CD4-positive, alpha-beta T cell (primary cell): ENCODE data around the gene OCIAD2. TPM values are rescaled to one million over a fixed set of nuclear protein-coding genes. Genes with fewer than 3 reads are reported as not detected.

Experiments
- ATAC-seq: fragments of 200-7000 bp; cut with Tn5 transposase; one replicate; pipeline ENCODE4 v1.10.0; 2022; ENCODE audit warnings: mild to moderate bottlenecking; ENCODE audit not compliant: poor library complexity
- CTCF ChIA-PET: fragments of 350-600 bp; sonication (Branson Sonifier 250); formaldehyde crosslinking; loops from one replicate; lab custom pipeline; 2021; ENCODE audit warnings: antibody characterized with exemption, inconsistent platforms; lab: Charles Lee
- POLR2A ChIA-PET: fragments of 350-600 bp; sonication (Branson Sonifier 250); formaldehyde crosslinking; loops from one replicate; lab custom pipeline; 2021; ENCODE audit warnings: antibody characterized with exemption, inconsistent platforms; lab: Charles Lee
- DNase-seq, 14 experiments: peaks; one replicate each; pipeline ENCODE4 v3.0.0-alpha.2; 2013 to 2020; ENCODE audit warnings: mixed read lengths in 2 of 14
- H3K27ac ChIP-seq, 2 donors: one replicate each; pipeline versions ENCODE4 v1.5.1 to v1.7.0; 2013; ENCODE audit warnings: low read length in 2 of 2, low read depth in 1 of 2, mild to moderate bottlenecking in 1 of 2
- H3K27me3 ChIP-seq, 2 experiments: 1 replicate in 1 of 2; 2 replicates in 1 of 2; pipeline versions ENCODE4 v1.6.1 to v1.7.0; 2013; ENCODE audit warnings: low read length in 2 of 2, control low read depth in 1 of 2, mild to moderate bottlenecking in 1 of 2, moderate library complexity in 1 of 2; ENCODE audit not compliant: insufficient read depth in 2 of 2, control insufficient read depth in 1 of 2
- H3K36me3 ChIP-seq: one replicate; pipeline ENCODE4 v1.6.1; 2013; ENCODE audit warnings: low read length, control low read depth; ENCODE audit not compliant: insufficient read depth
- H3K4me1 ChIP-seq: one replicate; pipeline ENCODE4 v1.6.1; 2013; ENCODE audit warnings: low read length, control low read depth; ENCODE audit not compliant: insufficient read depth
- H3K4me3 ChIP-seq: one replicate; pipeline ENCODE4 v1.5.1; 2013; ENCODE audit warnings: mild to moderate bottlenecking, low read length, moderate library complexity
- H3K9me3 ChIP-seq, 2 experiments: 1 replicate in 1 of 2; 2 replicates in 1 of 2; pipeline versions ENCODE4 v1.6.1 to v1.7.0; 2013; ENCODE audit warnings: low read length in 2 of 2, mild to moderate bottlenecking in 2 of 2, control low read depth in 1 of 2, moderate library complexity in 1 of 2; ENCODE audit not compliant: control insufficient read depth in 1 of 2, insufficient read depth in 1 of 2
- H3K27ac Mint-ChIP-seq: one replicate; pipeline ENCODE4 v1.8.0; 2020; ENCODE audit warnings: mixed read lengths
- H3K27me3 Mint-ChIP-seq: one replicate; pipeline ENCODE4 v1.8.0; 2021; ENCODE audit warnings: mixed read lengths
- H3K36me3 Mint-ChIP-seq: one replicate; pipeline ENCODE4 v1.8.0; 2021; ENCODE audit warnings: low read depth, mixed read lengths
- H3K4me1 Mint-ChIP-seq: one replicate; pipeline ENCODE4 v1.8.0; 2021; ENCODE audit warnings: low read depth, mixed read lengths
- H3K4me3 Mint-ChIP-seq: one replicate; pipeline ENCODE4 v1.8.0; 2020; ENCODE audit warnings: mild to moderate bottlenecking, mixed read lengths
- H3K9me3 Mint-ChIP-seq: one replicate; pipeline ENCODE4 v1.8.0; 2020; ENCODE audit warnings: mixed read lengths
- CTCF ChIP-seq: fragments of 200-600 bp; IDR thresholded peaks from one replicate; pipeline ENCODE4 v1.8.0; 2022; ENCODE audit warnings: antibody characterized with exemption, mild to moderate bottlenecking
- intact Hi-C, 2 experiments: fragments of 100-400 bp; cut with DNase I in 1 of 2; cut with micrococcal nuclease in 1 of 2; formaldehyde crosslinking; loops; one replicate each; pipeline versions ENCODE4 v1.15.1 to v1.9.0; 2023 to 2025; cut with DNase I, micrococcal nuclease
- total RNA-seq, 174 experiments: library from RNA in 2 of 174; stranded (reverse) in 2 of 174; gene quantifications; one replicate each; pipeline ENCODE4 v1.2.3 and lab custom pipeline; 2021 to 2026

OCIAD2 gene
- total RNA-seq, 2 experiments from 2014 or later, result 77.0 to 91.1 TPM

GRCh38 chr4:48858130-48858529 is 48.4 kb downstream of the OCIAD2 start:
- Histone ChIP-seq H3K36me3 (peaks cover 38% of the 10 kb centered on the region), H3K27me3 (no peaks in the 10 kb centered on the region), H3K27ac (no peak overlapping the region), H3K4me1 (no peaks in the 10 kb centered on the region), H3K9me3 (no peaks in the 10 kb centered on the region), H3K4me3 (no peak overlapping the region)
- no peak for TF ChIP-seq CTCF
- ChIA-PET CTCF (no interaction called here), POLR2A (no interaction called here)
- H3K4me1 Mint-ChIP-seq, result no peaks in the 10 kb centered on the region
- ATAC-seq (no peak), DNase-seq (no peak)
- no peaks in the 10 kb centered on the region for H3K27me3 Mint-ChIP-seq
- H3K9me3 Mint-ChIP-seq, result no peaks in the 10 kb centered on the region
- no peak overlapping the region for H3K27ac Mint-ChIP-seq
- H3K36me3 Mint-ChIP-seq, result peaks cover 73% of the 10 kb centered on the region
- no peak overlapping the region for H3K4me3 Mint-ChIP-seq
- intact Hi-C loops, result no loop called here

GRCh38 chr4:48854982-48855381 is 51.6 kb downstream of the OCIAD2 start:
- DNase-seq, result no peak
- intact Hi-C loops, result loop anchor here in 1 of 2 experiments (5.0 kb wide), 1 partner anchor 47 kb away; no protein-coding TSS in a partner anchor
- POLR2A ChIA-PET, result no interaction called here

GRCh38 chr4:48854395-48854683 is 52.2 kb downstream of the OCIAD2 start:
- Mint-ChIP-seq H3K27me3 (no peaks in the 10 kb centered on the region), H3K4me1 (no peaks in the 10 kb centered on the region), H3K27ac (no peak overlapping the region), H3K4me3 (no peak overlapping the region), H3K36me3 (peaks cover 83% of the 10 kb centered on the region), H3K9me3 (no peaks in the 10 kb centered on the region)
- H3K36me3 ChIP-seq, result peaks cover 62% of the 10 kb centered on the region
- TF ChIP-seq CTCF, result no peak
- no peaks in the 10 kb centered on the region for H3K27me3 ChIP-seq
- no peak for DNase-seq
- H3K27ac ChIP-seq, result no peak overlapping the region
- ChIA-PET CTCF (no interaction called here), POLR2A (no interaction called here)
- H3K9me3 ChIP-seq, result no peaks in the 10 kb centered on the region
- no peak overlapping the region for H3K4me3 ChIP-seq
- ATAC-seq, result no peak
- no peaks in the 10 kb centered on the region for H3K4me1 ChIP-seq
- intact Hi-C loops, result loop anchor here in 1 of 2 experiments (5.0 kb wide), 1 partner anchor 48 kb away; no protein-coding TSS in a partner anchor

More at GRCh38 chr4:48854982-48855381, 51.6 kb downstream of the OCIAD2 start:
- peaks cover 56% of the 10 kb centered on the region for H3K36me3 ChIP-seq
- Mint-ChIP-seq H3K4me1 (no peaks in the 10 kb centered on the region), H3K4me3 (no peak overlapping the region), H3K27me3 (no peaks in the 10 kb centered on the region), H3K9me3 (no peaks in the 10 kb centered on the region), H3K27ac (no peak overlapping the region), H3K36me3 (peaks cover 86% of the 10 kb centered on the region)
- H3K4me3 ChIP-seq, result no peak overlapping the region
- no peak for ATAC-seq
- no peak for TF ChIP-seq CTCF
- no peaks in the 10 kb centered on the region for H3K27me3 ChIP-seq
- no peak overlapping the region for H3K27ac ChIP-seq
- no peaks in the 10 kb centered on the region for H3K9me3 ChIP-seq
- no peaks in the 10 kb centered on the region for H3K4me1 ChIP-seq
- CTCF ChIA-PET, result no interaction called here
